Measurements from ENCODE around the gene PPFIBP2.

PPFIBP2 gene

DNA sequence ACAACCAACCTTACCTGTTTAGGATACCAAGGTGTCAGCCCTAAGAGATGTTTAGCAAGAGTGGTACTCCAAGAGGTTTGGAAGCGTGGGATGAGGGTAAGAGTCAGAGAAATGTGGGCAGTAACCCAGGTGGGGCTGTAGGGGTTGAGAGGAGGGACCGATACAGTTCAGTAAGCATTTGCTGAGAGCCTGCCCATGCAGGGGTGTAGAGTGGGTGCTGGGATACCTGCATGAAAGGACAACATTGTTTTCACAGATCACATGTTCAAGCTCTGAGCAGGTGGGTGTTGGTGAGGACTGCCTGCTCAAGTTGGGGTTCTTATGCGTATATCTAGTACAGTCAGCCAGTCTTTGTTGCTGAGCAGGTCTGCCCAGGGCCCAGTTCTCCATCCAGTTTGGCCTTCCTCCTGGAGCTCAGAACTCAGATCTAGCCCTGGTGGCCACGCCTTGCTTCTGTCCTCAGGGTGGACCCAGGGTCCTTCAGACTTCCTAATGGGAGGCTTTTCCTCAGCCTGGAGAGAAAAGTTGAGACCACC is 14.8 kb downstream of the PPFIBP2 start:
- no peak for DNase-seq

DNA sequence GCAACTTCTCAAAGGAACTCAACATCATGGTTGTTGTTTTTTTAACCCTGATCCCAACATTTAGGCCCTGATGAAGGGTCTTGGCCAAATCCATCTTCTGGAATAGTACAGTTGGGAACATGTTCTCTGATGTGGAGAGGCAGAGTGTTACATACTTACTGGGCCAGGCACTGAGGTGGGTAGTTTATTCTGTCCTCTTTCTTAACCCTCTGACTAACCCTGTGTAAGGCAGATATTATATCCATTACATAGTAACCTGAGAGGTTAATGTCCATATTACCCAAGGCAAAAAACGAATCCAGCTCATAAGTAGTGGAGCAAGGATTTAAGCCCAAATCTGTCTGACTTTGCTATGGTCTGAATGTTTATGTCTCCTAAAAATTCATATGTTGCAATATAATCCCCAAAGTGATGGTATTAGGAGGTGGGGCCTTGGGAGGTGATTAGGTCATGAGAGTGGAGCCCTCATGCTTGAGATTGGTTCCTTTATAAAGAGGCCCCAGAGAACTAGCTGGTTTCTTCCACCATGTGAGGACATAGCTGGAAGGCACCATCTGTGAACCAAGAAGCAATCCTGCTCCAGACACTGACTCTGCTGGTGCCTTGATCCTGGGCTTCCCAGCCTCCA is 16.3 kb downstream of the PPFIBP2 start:
- no peak for DNase-seq

GRCh38 chr11:7531011-7531410 is 17.2 kb downstream of the PPFIBP2 start:
- DNase-seq = no peak

- DNase-seq = no peak
Observed at GRCh38 chr11:7532405-7533145, 18.8 kb downstream of the PPFIBP2 start.

DNA sequence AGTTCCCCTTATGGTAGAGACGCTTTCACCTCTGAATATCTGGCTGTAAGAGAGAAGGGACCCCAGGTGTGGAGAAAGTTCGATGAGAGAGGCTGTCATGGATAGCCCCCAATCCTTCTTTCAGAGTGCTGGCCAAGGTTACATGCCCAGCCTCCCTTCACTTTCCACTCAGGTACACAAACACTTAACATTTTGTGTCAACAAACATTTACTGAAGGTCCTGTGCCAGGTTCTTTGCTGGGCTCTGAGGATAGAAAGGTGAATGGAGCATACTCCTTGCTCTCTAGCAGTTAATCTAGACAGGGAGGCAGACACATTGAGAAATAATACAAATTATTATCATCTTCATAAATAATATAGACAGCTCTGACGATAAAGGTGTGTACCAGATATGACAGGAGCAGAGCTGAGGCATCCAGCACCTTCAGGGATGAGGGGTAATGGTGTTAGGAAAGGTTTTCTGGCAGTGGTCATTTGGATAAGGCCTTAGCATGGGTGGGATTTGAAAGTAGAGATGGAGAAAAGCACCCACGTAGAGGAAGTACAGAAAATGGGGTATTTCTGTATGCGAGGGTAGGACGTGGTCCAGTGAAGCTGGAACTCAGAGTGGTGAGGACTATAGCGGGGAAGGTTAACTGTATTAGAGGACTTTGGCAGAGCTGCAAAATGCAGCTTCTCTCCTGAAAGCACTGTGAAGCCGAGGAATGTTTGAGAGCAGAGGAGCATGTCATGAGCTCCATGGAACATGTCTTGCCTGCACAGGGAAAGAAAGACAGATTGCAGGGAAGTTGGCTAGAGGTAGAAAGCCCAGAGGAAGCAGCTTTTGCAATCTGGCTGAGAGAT is 19.6 kb downstream of the PPFIBP2 start:
- DNase-seq = no peak

DNA sequence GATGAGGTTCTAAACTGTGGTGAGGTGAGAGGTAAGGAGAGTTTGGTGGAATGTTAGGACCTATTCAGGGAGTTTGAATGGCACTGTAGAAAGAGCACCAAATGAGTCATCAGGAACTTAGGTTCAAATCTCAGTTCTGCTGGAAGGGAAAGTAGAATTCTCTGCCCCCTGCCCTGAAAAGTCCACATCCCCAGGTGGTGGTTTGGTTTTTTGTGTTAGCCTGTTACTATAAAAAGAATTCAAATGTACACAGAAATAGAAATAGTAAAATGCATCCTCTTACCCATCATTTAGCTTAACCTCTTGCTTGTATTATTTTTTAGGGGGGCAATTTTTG is 20.2 kb downstream of the PPFIBP2 start:
- no peak for DNase-seq

GRCh38 chr11:7536100-7536499 is 22.3 kb downstream of the PPFIBP2 start:
- DNase-seq = no peak

DNA sequence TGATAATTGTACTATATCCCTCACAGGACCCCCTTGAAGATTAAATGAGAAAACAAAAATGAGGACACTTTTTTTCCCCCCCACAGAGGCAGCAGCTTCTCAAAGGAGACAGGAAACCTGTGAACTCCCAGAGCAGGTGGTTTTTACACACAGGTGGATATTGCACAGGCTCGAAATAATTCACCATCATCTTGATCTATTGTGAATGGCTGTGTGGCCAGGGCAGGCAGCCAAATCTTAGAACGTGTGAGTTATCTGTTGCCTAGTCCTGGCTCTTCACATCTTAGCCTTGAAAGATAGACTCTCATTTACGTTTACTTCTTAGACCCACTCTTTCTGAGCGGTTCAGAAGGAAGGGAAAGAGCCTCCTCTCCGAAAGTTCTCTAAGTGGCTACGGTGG is 23.5 kb downstream of the PPFIBP2 start:
- no peak for DNase-seq

DNA sequence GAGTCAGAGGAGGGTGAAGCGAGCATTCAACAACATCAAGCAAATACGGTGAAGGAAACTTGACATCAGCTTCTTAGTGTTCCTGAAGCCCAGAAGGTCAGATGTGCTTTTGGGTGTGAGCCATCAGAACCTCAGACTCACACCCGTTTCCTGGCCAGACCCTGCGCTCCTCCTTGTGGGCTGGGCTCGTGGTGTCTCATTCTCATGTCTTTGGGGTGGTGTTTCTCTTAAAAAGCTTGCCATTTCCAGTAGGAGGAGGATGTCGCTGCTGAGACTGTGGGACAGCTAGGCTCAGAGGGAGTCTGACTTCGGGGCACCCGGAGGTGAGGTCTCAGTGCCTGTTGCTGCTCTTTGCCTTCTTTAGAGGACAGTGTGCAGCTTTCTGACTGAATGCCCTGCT is 24.2 kb downstream of the PPFIBP2 start:
- no peak for DNase-seq

- DNase-seq = no peak
Observed at GRCh38 chr11:7538466-7539454, 25.0 kb downstream of the PPFIBP2 start.

DNA sequence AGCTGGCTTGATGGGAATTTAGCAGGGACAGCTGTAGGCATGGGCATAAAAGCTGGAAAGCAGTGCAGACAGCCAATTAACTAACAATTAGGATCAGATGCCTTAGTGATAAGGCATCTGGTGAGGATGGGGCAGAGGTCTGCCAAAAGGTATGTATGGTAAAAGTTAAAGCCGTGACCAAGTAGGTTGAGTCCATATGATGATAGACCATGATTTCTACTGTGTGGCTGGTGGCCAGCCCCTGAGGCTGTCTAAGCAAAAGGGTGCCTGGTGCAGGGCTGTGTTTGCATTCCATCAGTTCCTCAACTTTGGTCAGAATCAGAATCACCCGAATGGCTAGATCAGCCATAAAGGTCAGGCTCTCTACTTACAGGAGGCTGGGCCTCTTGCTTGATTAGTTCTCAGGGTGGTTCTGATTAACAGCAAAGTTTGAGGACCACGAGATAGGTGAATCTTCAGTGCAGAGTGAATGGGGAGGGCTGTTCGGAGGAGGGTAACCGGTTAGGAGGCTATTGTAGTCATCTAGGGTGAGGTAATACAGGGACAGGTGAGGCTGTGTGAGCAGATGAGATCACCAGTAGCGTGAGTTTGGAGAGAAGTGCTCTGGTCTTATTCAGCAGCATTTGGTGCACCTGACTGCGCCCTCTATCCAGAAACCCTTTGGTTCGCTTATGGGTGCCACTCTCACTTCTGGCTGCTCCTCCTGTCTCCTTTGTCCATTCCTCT is 27.2 kb downstream of the PPFIBP2 start:
- no peak for DNase-seq

GRCh38 chr11:7543302-7543701 is 29.5 kb downstream of the PPFIBP2 start:
- DNase-seq = no peak

GRCh38 chr11:7544021-7544420 is 30.2 kb downstream of the PPFIBP2 start:
- no peak for DNase-seq

DNA sequence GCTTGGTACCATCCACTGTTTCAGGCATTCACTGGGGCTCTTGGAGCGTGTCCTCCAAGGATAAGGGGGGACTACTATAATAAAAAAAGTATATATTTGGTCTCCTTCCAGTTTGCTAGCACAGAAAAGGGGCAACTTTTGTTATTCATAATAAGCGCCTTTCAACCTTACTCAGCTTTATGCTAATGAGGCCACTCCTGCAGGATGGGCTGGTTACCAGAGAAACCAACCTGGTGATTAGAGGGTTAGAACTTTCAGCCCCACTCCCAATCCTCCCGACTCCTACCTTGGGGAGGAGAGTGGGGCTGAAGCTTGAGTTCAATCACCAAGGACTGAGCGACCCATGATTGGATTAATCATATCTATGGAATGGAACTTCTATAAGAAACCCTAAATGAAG is 31.8 kb downstream of the PPFIBP2 start:
- DNase-seq = no peak

DNA sequence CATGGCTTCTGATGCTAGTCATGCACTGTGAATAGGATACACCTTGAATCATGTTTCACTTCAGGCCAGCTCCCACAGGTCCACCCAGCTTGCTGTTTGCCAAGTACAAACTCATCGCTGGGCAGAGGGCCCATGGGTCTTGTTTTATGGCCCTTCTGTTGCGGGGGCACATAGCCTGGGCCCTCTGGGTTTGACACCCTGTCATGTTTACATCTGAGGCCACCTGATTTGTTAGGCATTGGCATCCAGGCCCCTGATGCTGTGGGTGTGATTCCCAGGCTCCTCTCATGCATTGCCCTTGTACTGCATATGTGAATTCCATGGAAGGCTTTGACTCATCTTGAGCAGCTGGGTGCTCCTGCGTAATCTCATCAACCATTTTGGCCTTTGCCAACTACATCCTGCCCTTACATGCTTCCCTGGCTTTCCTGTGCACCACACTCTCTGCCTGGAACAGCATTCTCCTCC is 32.6 kb downstream of the PPFIBP2 start:
- no peak for DNase-seq

DNA sequence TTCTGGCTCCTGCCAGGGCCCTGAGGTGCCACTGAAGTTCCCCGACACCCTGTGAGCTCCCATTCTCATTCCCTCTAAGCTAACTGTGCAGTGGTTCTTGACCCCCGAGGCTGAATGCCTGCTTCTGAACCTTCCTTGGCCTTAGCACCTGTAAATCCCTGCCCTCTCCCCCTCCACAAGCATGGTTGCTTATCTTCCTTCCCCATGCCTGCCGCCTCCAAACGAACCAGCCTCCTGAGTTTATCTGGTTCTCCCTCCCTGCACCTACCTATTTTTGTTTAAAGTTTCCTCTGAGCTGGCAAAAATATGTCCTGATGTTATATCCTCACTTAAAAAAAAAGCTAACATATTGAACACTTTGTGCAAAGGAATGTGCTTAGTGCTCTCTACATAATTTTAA is 33.9 kb downstream of the PPFIBP2 start:
- no peak for DNase-seq

DNA sequence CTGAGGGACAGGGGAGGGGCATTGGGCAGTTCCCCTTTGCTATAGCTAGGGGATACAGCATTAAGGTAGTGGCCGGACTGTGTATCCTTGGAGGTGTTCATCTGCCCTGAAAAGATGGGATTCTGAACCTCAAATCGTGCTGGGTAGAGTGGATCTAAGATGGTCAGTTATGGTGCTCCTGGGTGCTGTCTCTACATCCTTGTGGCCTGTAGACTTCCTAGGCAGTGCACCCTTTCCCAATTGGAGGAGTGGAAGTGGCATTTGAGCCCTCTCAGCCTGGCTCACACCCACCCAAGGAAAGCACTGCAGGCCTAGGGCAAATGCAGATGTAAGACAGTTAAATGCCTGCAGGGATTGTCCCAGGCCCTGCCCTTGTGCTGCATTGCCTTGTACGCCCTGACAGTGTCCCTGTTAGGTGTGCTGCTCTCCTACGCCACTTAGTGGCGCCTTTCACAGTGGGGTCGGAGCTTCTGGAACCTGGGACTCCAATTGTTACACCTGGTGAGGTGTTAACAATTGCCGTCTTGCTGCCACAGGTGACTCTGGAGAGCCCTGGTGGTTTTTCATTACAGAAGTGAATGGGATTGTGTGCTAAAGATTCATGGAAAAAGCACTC is 35.0 kb downstream of the PPFIBP2 start:
- DNase-seq = peak in 1 of 3 experiments; percentile 3

GRCh38 chr11:7549681-7550080 is 35.9 kb downstream of the PPFIBP2 start:
- no peak for DNase-seq

- no peak for DNase-seq
Observed at GRCh38 chr11:7551571-7551970, 37.8 kb downstream of the PPFIBP2 start.

- no peak for DNase-seq
Observed at GRCh38 chr11:7552666-7553065, 38.9 kb downstream of the PPFIBP2 start.

- DNase-seq = peak in 2 of 3 experiments; percentile 7 to 56
Observed at GRCh38 chr11:7555052-7555699, 41.4 kb downstream of the PPFIBP2 start.
